Body of pancreas (tissue), 4 donors: Measurements from ENCODE around the gene ZNF595. TPM values are rescaled to one million over a fixed set of nuclear protein-coding genes. Genes with fewer than 3 reads are reported as not detected.
"Not testable (repeated sequence)": the region's sequence is repeated elsewhere in the genome, so short reads cannot be mapped to it uniquely, and the experiment has no call there.

Source experiments
- ATAC-seq: fragments of 150-250 bp; one replicate; pipeline ENCODE4 v1.9.1; 2016
- DNase-seq, 4 donors: peaks; one replicate each; pipeline ENCODE4 v3.0.0-alpha.2; 2019
- H3K27ac ChIP-seq, 4 donors: fragments of 200-600 bp; sonication (generic); 1 replicate in 3 of 4; 2 replicates in 1 of 4; pipeline versions ENCODE4 v1.5.1 to v1.6.1; 2016 to 2019; ENCODE audit warnings: mild to moderate bottlenecking in 1 of 4, mixed read lengths in 1 of 4, moderate library complexity in 1 of 4
- H3K27me3 ChIP-seq, 2 donors: fragments of 200-600 bp; sonication (generic); one replicate each; pipeline ENCODE4 v1.6.0; 2016; ENCODE audit warnings: mild to moderate bottlenecking in 1 of 2
- H3K36me3 ChIP-seq, 2 donors: fragments of 200-600 bp; sonication (generic); replicated peaks in 1 of 2; 2 replicates each; pipeline ENCODE4 v1.5.1; 2016; ENCODE audit warnings: low read depth in 2 of 2; ENCODE audit not compliant: insufficient read depth in 1 of 2
- H3K4me1 ChIP-seq: fragments of 200-600 bp; sonication (generic); one replicate; pipeline ENCODE4 v1.6.0; 2016
- H3K4me3 ChIP-seq, 2 donors: fragments of 200-600 bp; sonication (generic); 1 replicate in 1 of 2; 2 replicates in 1 of 2; pipeline ENCODE4 v1.5.1; 2016 to 2019
- H3K9me3 ChIP-seq, 3 donors: fragments of 200-600 bp; sonication (generic); 1 replicate in 2 of 3; 2 replicates in 1 of 3; pipeline ENCODE4 v1.5.1; 2016
- POLR2A ChIP-seq, 3 donors: fragments of 450-650 bp; IDR thresholded peaks; one replicate each; pipeline ENCODE4 v1.6.1; 2016; ENCODE audit warnings: antibody characterized with exemption in 3 of 3, mild to moderate bottlenecking in 2 of 3
- WGBS, 2 donors: methylation state at CpG; one replicate each; pipeline ENCODE4 v1.1.5; 2017; 5-methylcytosine and 5-hydroxymethylcytosine counted together
- intact Hi-C: fragments of 100-400 bp; cut with DNase I; formaldehyde crosslinking; loops from one replicate; pipeline ENCODE4 v1.15.1; 2023
- total RNA-seq, 2 donors: library from RNA; depleted of rRNA; stranded (reverse); fragments of >200 nt; gene quantifications; one replicate each; pipeline ENCODE4 v1.1.0, GENCODE V29; 2016
- TF ChIP-seq, protein P1 (sequence below), 7 experiments: fragments of 450-650 bp in 4 of 7; fragments of 200-600 bp in 3 of 7; sonication (generic) in 3 of 7; IDR thresholded peaks; one replicate each; pipeline ENCODE4 v1.5.1; 2016 to 2019; ENCODE audit warnings: antibody characterized with exemption in 7 of 7

ZNF595 gene
- total RNA-seq, 2 donors from 2014 or later = 21.4 to 27.2 TPM

DNA sequence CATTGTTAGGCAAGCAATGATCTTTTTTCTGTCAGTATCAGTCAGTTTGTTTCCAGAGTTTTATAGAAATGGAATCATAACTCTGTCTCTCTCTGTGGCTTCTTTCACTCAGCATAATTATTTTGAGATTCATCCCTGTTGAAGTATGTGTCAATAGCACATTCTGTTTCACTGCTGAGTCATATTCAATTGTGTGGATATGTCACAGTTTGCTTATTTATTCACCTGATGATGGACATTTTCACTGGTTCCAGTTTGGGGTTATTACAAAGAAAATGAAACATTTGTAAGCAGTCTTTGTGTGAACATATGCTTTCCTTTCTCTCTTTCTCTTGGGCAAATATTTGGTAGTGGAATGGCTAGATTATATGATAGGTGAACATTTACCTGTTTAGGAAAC, 61.0 kb downstream of the ZNF595 start:
- Histone ChIP-seq H3K27ac (no peak overlapping the region), H3K4me1 (no peaks in the 10 kb centered on the region), H3K27me3 (no peaks in the 10 kb centered on the region), H3K4me3 (no peak overlapping the region), H3K36me3 (no peaks in the 10 kb centered on the region), H3K9me3 (no peaks in the 10 kb centered on the region)
- TF ChIP-seq POLR2A (IDR thresholded peaks at IDR 0.05) = no peak
- TF ChIP-seq, protein P1, sequence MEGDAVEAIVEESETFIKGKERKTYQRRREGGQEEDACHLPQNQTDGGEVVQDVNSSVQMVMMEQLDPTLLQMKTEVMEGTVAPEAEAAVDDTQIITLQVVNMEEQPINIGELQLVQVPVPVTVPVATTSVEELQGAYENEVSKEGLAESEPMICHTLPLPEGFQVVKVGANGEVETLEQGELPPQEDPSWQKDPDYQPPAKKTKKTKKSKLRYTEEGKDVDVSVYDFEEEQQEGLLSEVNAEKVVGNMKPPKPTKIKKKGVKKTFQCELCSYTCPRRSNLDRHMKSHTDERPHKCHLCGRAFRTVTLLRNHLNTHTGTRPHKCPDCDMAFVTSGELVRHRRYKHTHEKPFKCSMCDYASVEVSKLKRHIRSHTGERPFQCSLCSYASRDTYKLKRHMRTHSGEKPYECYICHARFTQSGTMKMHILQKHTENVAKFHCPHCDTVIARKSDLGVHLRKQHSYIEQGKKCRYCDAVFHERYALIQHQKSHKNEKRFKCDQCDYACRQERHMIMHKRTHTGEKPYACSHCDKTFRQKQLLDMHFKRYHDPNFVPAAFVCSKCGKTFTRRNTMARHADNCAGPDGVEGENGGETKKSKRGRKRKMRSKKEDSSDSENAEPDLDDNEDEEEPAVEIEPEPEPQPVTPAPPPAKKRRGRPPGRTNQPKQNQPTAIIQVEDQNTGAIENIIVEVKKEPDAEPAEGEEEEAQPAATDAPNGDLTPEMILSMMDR (IDR thresholded peaks at IDR 0.05) = no peak
- ATAC-seq = no peak
- intact Hi-C loops = no loop called here
- no peak for DNase-seq

DNA sequence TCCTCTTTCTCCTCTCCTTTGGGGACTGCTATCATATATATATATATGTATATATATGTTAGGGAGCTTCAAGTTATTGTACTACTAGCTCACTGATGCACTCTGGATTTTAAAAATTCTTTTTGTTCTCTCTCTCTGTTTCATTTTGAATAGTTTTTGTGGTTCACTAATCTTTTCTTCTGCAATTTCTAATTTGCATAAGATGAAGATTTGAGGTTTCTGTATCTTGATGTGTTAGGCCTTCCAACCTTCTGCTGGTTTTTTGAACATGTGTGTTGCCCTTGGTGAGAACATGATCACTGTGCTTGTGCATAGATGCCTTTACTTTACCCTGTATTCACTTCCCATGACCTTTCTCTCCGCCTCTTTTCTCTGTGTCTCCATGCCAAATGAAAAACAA, 63.4 kb downstream of the ZNF595 start:
- 72 to 88% methylated on average over 1 of the region's 1 CpG for WGBS, 2 donors
- DNase-seq (no peak), ATAC-seq (no peak)
- Histone ChIP-seq H3K27ac (no peak overlapping the region), H3K4me1 (no peaks in the 10 kb centered on the region), H3K27me3 (no peaks in the 10 kb centered on the region), H3K36me3 (no peaks in the 10 kb centered on the region), H3K4me3 (no peak overlapping the region), H3K9me3 (no peaks in the 10 kb centered on the region)
- intact Hi-C loops = no loop called here
- TF ChIP-seq, protein P1 (IDR thresholded peaks at IDR 0.05) = no peak
- TF ChIP-seq POLR2A (IDR thresholded peaks at IDR 0.05) = no peak

GRCh38 chr4:120616-121015, 67.5 kb downstream of the ZNF595 start:
- no peaks in the 10 kb centered on the region for H3K36me3 ChIP-seq
- peaks cover 7% of the 10 kb centered on the region for H3K4me1 ChIP-seq
- no peaks in the 10 kb centered on the region for H3K27me3 ChIP-seq
- peaks cover 0 to 5% (median 0%) of the 10 kb centered on the region in 3 donors for H3K9me3 ChIP-seq
- H3K4me3 ChIP-seq = no peak overlapping the region
- H3K27ac ChIP-seq = no peak overlapping the region
- 58 to 77% methylated on average over 5 of the region's 5 CpGs for WGBS, 2 donors
- TF ChIP-seq, protein P1 (IDR thresholded peaks at IDR 0.05) = no peak
- no peak for TF ChIP-seq POLR2A (IDR thresholded peaks at IDR 0.05)
- DNase-seq (no peak), ATAC-seq (no peak)
- intact Hi-C loops = no loop called here

DNA sequence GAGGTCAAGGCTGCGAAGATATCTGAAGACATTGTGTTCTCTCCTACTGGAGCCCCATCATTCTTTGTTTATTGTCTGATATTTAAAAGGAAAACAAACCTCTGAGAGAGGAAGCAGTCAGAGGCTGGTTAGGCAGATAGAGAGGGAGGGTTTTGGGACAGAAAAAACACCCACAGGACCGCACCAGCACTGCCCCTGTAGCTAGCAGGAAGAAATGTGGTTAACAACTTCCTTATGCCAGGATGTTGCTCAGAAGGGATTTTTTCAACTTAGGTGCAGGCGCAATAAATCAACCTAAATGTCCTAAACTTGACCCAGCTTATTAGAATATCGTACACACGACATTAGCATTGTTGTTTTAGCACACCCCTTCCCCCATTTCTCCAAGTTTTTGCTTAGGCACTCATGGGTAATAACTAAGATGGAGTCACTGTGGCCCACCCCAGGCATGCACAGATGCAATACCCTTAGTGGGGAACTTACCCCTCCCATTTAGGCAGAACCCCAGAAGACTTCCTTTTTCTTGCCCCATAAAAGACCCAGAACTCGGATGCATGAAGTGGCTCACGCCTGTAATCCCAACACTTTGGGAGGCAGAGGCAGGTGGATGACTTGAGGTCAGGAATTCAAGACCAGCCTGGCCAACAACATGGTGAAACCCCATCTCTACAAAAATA, 68.4 kb downstream of the ZNF595 start:
- H3K9me3 ChIP-seq = peaks cover 0 to 5% (median 0%) of the 10 kb centered on the region in 3 donors
- WGBS, 2 donors = 63 to 77% methylated on average over 7 of the region's 7 CpGs
- peaks cover 16% of the 10 kb centered on the region for H3K4me1 ChIP-seq
- no peaks in the 10 kb centered on the region for H3K36me3 ChIP-seq
- TF ChIP-seq POLR2A (IDR thresholded peaks at IDR 0.05) = no peak
- TF ChIP-seq, protein P1 (IDR thresholded peaks at IDR 0.05) = no peak
- no peak overlapping the region for H3K4me3 ChIP-seq
- no peaks in the 10 kb centered on the region for H3K27me3 ChIP-seq
- no peak for ATAC-seq
- intact Hi-C loops = no loop called here
- no peak overlapping the region for H3K27ac ChIP-seq
- DNase-seq = no peak

DNA sequence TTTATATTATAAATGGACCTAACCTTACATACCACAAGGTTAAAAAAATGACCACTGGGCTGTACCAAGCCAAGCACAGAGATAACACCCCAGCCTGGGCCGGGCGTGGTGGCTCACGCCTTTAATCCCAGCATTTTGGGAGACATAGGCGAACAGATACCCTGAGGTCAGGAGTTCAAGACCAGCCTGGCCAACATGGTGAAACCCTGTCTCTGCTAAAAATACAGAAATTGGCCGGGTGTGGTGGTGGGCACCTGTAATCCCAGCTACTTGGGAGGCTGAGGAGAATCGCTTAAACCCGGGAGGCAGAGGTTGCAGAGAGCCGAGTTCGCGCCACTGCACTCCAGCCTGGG, 70.8 kb downstream of the ZNF595 start:
- ATAC-seq, H3K4me3 ChIP-seq, intact Hi-C loops, DNase-seq, H3K27me3 ChIP-seq, H3K36me3 ChIP-seq: not testable (repeated sequence)
- Histone ChIP-seq H3K9me3 (peaks cover 0 to 15% (median 0%) of the 10 kb centered on the region in 3 donors), H3K27ac (peak overlapping the region; percentile 80 to 93 (median 88)), H3K4me1 (peaks cover 17% of the 10 kb centered on the region)
- WGBS, 2 donors = 45 to 52% methylated on average over 10 of the region's 10 CpGs
